Sigmoid colon (tissue), 7 donors: ENCODE measurements around the gene AMFR. TPM values are rescaled to one million over a fixed set of nuclear protein-coding genes. Genes with fewer than 3 reads are reported as not detected.

Source experiments
- DNase-seq: peaks from one replicate; pipeline ENCODE4 v3.0.0-alpha.2; 2019
- H3K27ac ChIP-seq, 4 donors: fragments of 200-600 bp; sonication (generic); one replicate each; pipeline ENCODE4 v1.5.1; 2016 to 2019; ENCODE audit warnings: mild to moderate bottlenecking in 1 of 4
- H3K27me3 ChIP-seq, 3 donors: fragments of 200-600 bp; sonication (generic); one replicate each; pipeline ENCODE4 v1.5.1; 2019; ENCODE audit warnings: mild to moderate bottlenecking in 1 of 3
- H3K36me3 ChIP-seq, 4 donors: fragments of 200-600 bp; sonication (generic); one replicate each; pipeline ENCODE4 v1.5.1; 2016 to 2019
- H3K4me1 ChIP-seq, 4 donors: fragments of 200-600 bp; sonication (generic); one replicate each; pipeline ENCODE4 v1.5.1; 2017 to 2019
- H3K4me3 ChIP-seq, 4 donors: fragments of 200-600 bp; sonication (generic); one replicate each; pipeline ENCODE4 v1.5.1; 2017 to 2019; ENCODE audit warnings: mild to moderate bottlenecking in 2 of 4, moderate library complexity in 1 of 4
- H3K9me3 ChIP-seq, 4 donors: fragments of 200-600 bp in 3 of 4; sonication (generic) in 3 of 4; one replicate each; pipeline versions ENCODE4 v1.5.1 to v1.6.1; 2013 to 2019
- CTCF ChIP-seq, 4 experiments: fragments of 450-650 bp in 3 of 4; fragments of 200-600 bp in 1 of 4; IDR thresholded peaks; one replicate each; pipeline ENCODE4 v1.5.1; 2016 to 2019; ENCODE audit warnings: antibody characterized with exemption in 4 of 4, mild to moderate bottlenecking in 3 of 4, moderate library complexity in 2 of 4
- EP300 ChIP-seq, 4 donors: sonication (generic); formaldehyde crosslinking; IDR thresholded peaks; one replicate each; pipeline ENCODE4 v1.6.1; 2017; ENCODE audit warnings: antibody characterized with exemption in 4 of 4
- POLR2A ChIP-seq, 2 donors: fragments of 450-650 bp; IDR thresholded peaks; one replicate each; pipeline ENCODE4 v1.6.1; 2016; ENCODE audit warnings: antibody characterized with exemption in 2 of 2, mild to moderate bottlenecking in 2 of 2, moderate library complexity in 2 of 2
- POLR2AphosphoS5 ChIP-seq, 4 donors: sonication (generic); formaldehyde crosslinking; IDR thresholded peaks; one replicate each; pipeline ENCODE4 v1.6.1; 2017; ENCODE audit warnings: antibody characterized with exemption in 4 of 4
- WGBS, 2 donors: extraction: QIAGEN DNeasy Blood & Tissue Kit; methylation state at CpG; one replicate each; pipeline ENCODE4 v1.1.7; 2013; 5-methylcytosine and 5-hydroxymethylcytosine counted together
- intact Hi-C: fragments of 100-400 bp; cut with DNase I; formaldehyde crosslinking; loops from one replicate; pipeline ENCODE4 v1.15.1; 2023
- polyA plus RNA-seq, 3 donors: library from polyadenylated mRNA; stranded (reverse); fragments of 200-250 nt; gene quantifications; one replicate each; pipeline ENCODE4 v1.2.3, GENCODE V29; 2013
- total RNA-seq, 4 donors: library from RNA; depleted of rRNA; stranded (reverse); fragments of >200 nt; gene quantifications; one replicate each; pipeline ENCODE4 v1.1.0, GENCODE V29; 2016
- donor health status: healthy with polysubstance abuse.
- donor health status: Bipolar disorder and iron deficiency.
- donor health status: healthy.

The AMFR gene
- total and polyA plus RNA-seq, 7 donors: 22.4 to 201 (median 111) TPM

GRCh38 chr16:56331915-56332314 is 93.4 kb downstream of the AMFR start:
- WGBS, 2 donors: 55 to 82% methylated on average over 8 of the region's 8 CpGs
- TF ChIP-seq POLR2AphosphoS5 (IDR thresholded peaks at IDR 0.05) (no peak), POLR2A (IDR thresholded peaks at IDR 0.05) (no peak), CTCF (IDR thresholded peaks at IDR 0.05) (no peak)

GRCh38 chr16:56331399-56331798 is 93.9 kb downstream of the AMFR start:
- Histone ChIP-seq H3K9me3 (no peaks in the 10 kb centered on the region), H3K4me3 (no peak overlapping the region), H3K27me3 (no peaks in the 10 kb centered on the region), H3K4me1 (peaks cover 0 to 9% (median 0%) of the 10 kb centered on the region in 4 donors), H3K27ac (no peak overlapping the region), H3K36me3 (peaks cover 0 to 66% (median 13%) of the 10 kb centered on the region in 4 donors)
- intact Hi-C loops: no loop called here
- TF ChIP-seq CTCF (IDR thresholded peaks at IDR 0.05) (no peak), POLR2AphosphoS5 (IDR thresholded peaks at IDR 0.05) (no peak), EP300 (IDR thresholded peaks at IDR 0.05) (no peak), POLR2A (IDR thresholded peaks at IDR 0.05) (no peak)
- 80 to 88% methylated on average over 11 of the region's 11 CpGs for WGBS, 2 donors
- no peak for DNase-seq

More at GRCh38 chr16:56331915-56332314, 93.4 kb downstream of the AMFR start:
- H3K4me1 ChIP-seq: peaks cover 0 to 9% (median 0%) of the 10 kb centered on the region in 4 donors
- DNase-seq: no peak
- intact Hi-C loops: no loop called here
- no peak overlapping the region for H3K27ac ChIP-seq
- no peak overlapping the region for H3K4me3 ChIP-seq
- peaks cover 0 to 71% (median 16%) of the 10 kb centered on the region in 4 donors for H3K36me3 ChIP-seq
- no peaks in the 10 kb centered on the region for H3K9me3 ChIP-seq
- no peaks in the 10 kb centered on the region for H3K27me3 ChIP-seq

GRCh38 chr16:56330476-56330875 is 94.9 kb downstream of the AMFR start:
- 76 to 85% methylated on average over 4 of the region's 4 CpGs for WGBS, 2 donors
- Histone ChIP-seq H3K27me3 (no peaks in the 10 kb centered on the region), H3K27ac (no peak overlapping the region), H3K4me1 (peaks cover 0 to 9% (median 0%) of the 10 kb centered on the region in 4 donors), H3K36me3 (peaks cover 0 to 57% (median 8%) of the 10 kb centered on the region in 4 donors), H3K4me3 (no peak overlapping the region), H3K9me3 (no peaks in the 10 kb centered on the region)
- TF ChIP-seq POLR2AphosphoS5 (IDR thresholded peaks at IDR 0.05): no peak
- TF ChIP-seq CTCF (IDR thresholded peaks at IDR 0.05): no peak
- no peak for TF ChIP-seq EP300 (IDR thresholded peaks at IDR 0.05)
- no peak for TF ChIP-seq POLR2A (IDR thresholded peaks at IDR 0.05)
- intact Hi-C loops: no loop called here
- no peak for DNase-seq

- peaks cover 0 to 9% (median 0%) of the 10 kb centered on the region in 4 donors for H3K4me1 ChIP-seq
- H3K9me3 ChIP-seq: no peaks in the 10 kb centered on the region
- TF ChIP-seq CTCF (IDR thresholded peaks at IDR 0.05) (no peak), POLR2AphosphoS5 (IDR thresholded peaks at IDR 0.05) (no peak), POLR2A (IDR thresholded peaks at IDR 0.05) (no peak), EP300 (IDR thresholded peaks at IDR 0.05) (no peak)
- intact Hi-C loops: no loop called here
- no peak overlapping the region for H3K27ac ChIP-seq
- 69 to 87% methylated on average over 9 of the region's 9 CpGs for WGBS, 2 donors
- no peak for DNase-seq
- peaks cover 0 to 51% (median 3%) of the 10 kb centered on the region in 4 donors for H3K36me3 ChIP-seq
- no peaks in the 10 kb centered on the region for H3K27me3 ChIP-seq
- no peak overlapping the region for H3K4me3 ChIP-seq
Observed at GRCh38 chr16:56329887-56330286, 95.5 kb downstream of the AMFR start.
